Activated T-helper 2 cell treated with anti-CD3 and anti-CD28 coated beads, Interferon-gamma antibody, Interleukin-2, Interleukin-4, amounts not matched to agents 10 μg/mL and 5 μg/mL and 100 μg/mL, durations not matched to agents 14 hours and 24 hours and 36 hours (primary cell): ENCODE measurements around the gene OXNAD1. TPM values are rescaled to one million over a fixed set of nuclear protein-coding genes. Genes with fewer than 3 reads are reported as not detected.
A peak's percentile ranks its signal among the peaks of the same experiment; 100 is the strongest.

Experiments
- DNase-seq: peaks from one replicate; pipeline ENCODE4 v3.0.0; 2021; ENCODE audit warnings: low spot score
- H3K27ac Mint-ChIP-seq: one replicate; pipeline ENCODE4 v1.8.0; 2021; ENCODE audit warnings: mixed read lengths
- H3K27me3 Mint-ChIP-seq: one replicate; pipeline ENCODE4 v1.8.0; 2021; ENCODE audit warnings: low read depth, mixed read lengths
- H3K36me3 Mint-ChIP-seq: one replicate; pipeline ENCODE4 v1.8.0; 2021; ENCODE audit warnings: low read depth, mixed read lengths
- H3K4me1 Mint-ChIP-seq: one replicate; pipeline ENCODE4 v1.8.0; 2021; ENCODE audit warnings: low read depth, mixed read lengths
- H3K4me3 Mint-ChIP-seq: one replicate; pipeline ENCODE4 v1.8.0; 2021; ENCODE audit warnings: low read depth, mild to moderate bottlenecking, moderate library complexity, mixed read lengths
- H3K9me3 Mint-ChIP-seq: one replicate; pipeline ENCODE4 v1.8.0; 2021; ENCODE audit warnings: mixed read lengths
- intact Hi-C: fragments of 100-400 bp; cut with micrococcal nuclease; formaldehyde crosslinking; loops from one replicate; pipeline ENCODE4 v1.15.1; 2023
- total RNA-seq: library from RNA; stranded (reverse); gene quantifications from 2 replicates; pipeline ENCODE4 v1.2.3, GENCODE V29; 2022

The OXNAD1 gene
- total RNA-seq, 1 donor from 2014 or later, result 18.7 TPM

DNA sequence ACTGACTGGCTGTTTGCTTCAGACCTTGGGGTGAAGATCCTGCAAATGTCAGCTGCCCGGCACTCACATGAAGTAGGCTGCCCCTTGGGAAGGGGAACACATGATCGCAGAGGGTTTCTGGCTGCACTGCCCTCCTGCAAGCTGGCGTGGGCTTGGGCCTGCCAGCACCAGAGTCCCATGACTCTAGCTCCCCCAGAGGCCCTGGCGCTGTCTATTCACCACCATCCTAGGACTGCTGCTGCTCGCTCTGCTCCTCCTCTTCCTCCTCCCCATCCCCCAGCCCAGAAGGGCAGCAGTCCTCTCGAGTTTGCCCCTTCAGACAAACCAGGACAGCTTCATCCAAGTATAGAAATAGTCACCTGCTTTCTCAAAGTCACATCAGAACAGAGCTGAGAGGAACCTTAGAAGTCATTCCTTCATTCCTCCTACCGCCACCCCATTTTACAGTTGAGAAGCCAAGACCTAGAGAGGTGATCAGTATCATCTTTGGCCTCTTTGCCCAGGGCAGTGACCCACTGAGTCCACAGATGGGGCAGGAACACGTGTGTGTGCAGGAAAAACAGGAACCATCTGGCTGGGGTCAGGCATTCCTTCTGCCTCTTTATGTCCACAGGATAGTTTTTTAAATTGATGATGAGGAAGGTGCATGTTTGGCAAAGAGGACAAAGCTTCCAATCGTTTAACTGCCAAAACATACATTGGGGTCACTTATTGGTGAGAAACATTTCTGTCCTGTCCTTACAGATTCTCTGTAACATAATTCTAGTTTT lies 13.5 kb upstream of the OXNAD1 start:
- no peaks in the 10 kb centered on the region for H3K9me3 Mint-ChIP-seq
- no peaks in the 10 kb centered on the region for H3K36me3 Mint-ChIP-seq
- no peak for DNase-seq
- no peak overlapping the region for H3K4me3 Mint-ChIP-seq
- no peaks in the 10 kb centered on the region for H3K27me3 Mint-ChIP-seq
- no peak overlapping the region for H3K27ac Mint-ChIP-seq
- peaks cover 30% of the 10 kb centered on the region for H3K4me1 Mint-ChIP-seq
- intact Hi-C loops, result no loop called here

- DNase-seq, result no peak
- H3K27ac Mint-ChIP-seq, result no peak overlapping the region
- intact Hi-C loops, result no loop called here
- H3K4me1 Mint-ChIP-seq, result peaks cover 25% of the 10 kb centered on the region
- H3K27me3 Mint-ChIP-seq, result no peaks in the 10 kb centered on the region
- H3K36me3 Mint-ChIP-seq, result peaks cover 3% of the 10 kb centered on the region
- H3K4me3 Mint-ChIP-seq, result no peak overlapping the region
- no peaks in the 10 kb centered on the region for H3K9me3 Mint-ChIP-seq
These were observed 12.6 kb upstream of the OXNAD1 start for GRCh38 chr3:16252243-16252978.

- no peak overlapping the region for H3K27ac Mint-ChIP-seq
- H3K4me1 Mint-ChIP-seq, result peaks cover 22% of the 10 kb centered on the region
- H3K4me3 Mint-ChIP-seq, result no peak overlapping the region
- no peaks in the 10 kb centered on the region for H3K27me3 Mint-ChIP-seq
- intact Hi-C loops, result no loop called here
- no peak for DNase-seq
- no peaks in the 10 kb centered on the region for H3K9me3 Mint-ChIP-seq
- H3K36me3 Mint-ChIP-seq, result peaks cover 3% of the 10 kb centered on the region
These were observed 12.0 kb upstream of the OXNAD1 start for GRCh38 chr3:16252988-16253387.

- Mint-ChIP-seq H3K4me3 (no peak overlapping the region), H3K4me1 (peaks cover 20% of the 10 kb centered on the region), H3K9me3 (no peaks in the 10 kb centered on the region), H3K27me3 (no peaks in the 10 kb centered on the region), H3K36me3 (peaks cover 3% of the 10 kb centered on the region), H3K27ac (no peak overlapping the region)
- DNase-seq, result no peak
- intact Hi-C loops, result no loop called here
These were observed 11.4 kb upstream of the OXNAD1 start for GRCh38 chr3:16253601-16254000.

GRCh38 chr3:16254916-16255315 lies 10.1 kb upstream of the OXNAD1 start:
- Mint-ChIP-seq H3K9me3 (no peaks in the 10 kb centered on the region), H3K4me1 (peaks cover 20% of the 10 kb centered on the region), H3K27ac (peak overlapping the region; percentile 58), H3K27me3 (no peaks in the 10 kb centered on the region), H3K4me3 (peak overlapping the region; percentile 36), H3K36me3 (peaks cover 11% of the 10 kb centered on the region)
- intact Hi-C loops, result no loop called here
- no peak for DNase-seq

- intact Hi-C loops, result no loop called here
- H3K4me3 Mint-ChIP-seq, result peak overlapping the region; percentile 36
- H3K27me3 Mint-ChIP-seq, result no peaks in the 10 kb centered on the region
- H3K27ac Mint-ChIP-seq, result peak overlapping the region; percentile 58
- peaks cover 20% of the 10 kb centered on the region for H3K4me1 Mint-ChIP-seq
- H3K36me3 Mint-ChIP-seq, result peaks cover 13% of the 10 kb centered on the region
- no peaks in the 10 kb centered on the region for H3K9me3 Mint-ChIP-seq
- no peak for DNase-seq
These were observed 9.7 kb upstream of the OXNAD1 start for GRCh38 chr3:16255326-16255725.

DNA sequence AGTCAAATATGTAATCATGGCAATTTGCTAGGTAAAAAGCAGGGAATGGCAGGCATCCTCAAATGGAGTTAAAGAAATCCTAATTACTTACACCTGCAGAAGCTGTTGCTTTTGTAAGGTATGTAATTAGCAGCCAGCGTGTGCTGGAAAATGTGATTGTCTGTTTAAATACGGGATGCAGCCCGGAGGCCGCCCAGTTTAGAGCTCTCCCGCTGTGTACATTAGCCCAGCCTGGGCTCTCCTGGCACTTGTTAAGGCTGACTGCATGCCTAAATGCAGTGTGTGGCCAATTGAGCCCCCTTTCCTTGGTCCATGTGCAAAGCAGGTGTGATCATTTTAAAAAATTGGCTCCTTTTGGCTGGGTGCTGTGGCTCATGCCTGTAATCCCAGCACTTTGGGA lies 9.3 kb upstream of the OXNAD1 start:
- intact Hi-C loops, result no loop called here
- Mint-ChIP-seq H3K4me1 (peaks cover 20% of the 10 kb centered on the region), H3K27ac (no peak overlapping the region), H3K4me3 (no peak overlapping the region), H3K9me3 (no peaks in the 10 kb centered on the region), H3K27me3 (no peaks in the 10 kb centered on the region), H3K36me3 (peaks cover 13% of the 10 kb centered on the region)
- DNase-seq, result no peak

GRCh38 chr3:16257309-16257708 lies 7.7 kb upstream of the OXNAD1 start:
- intact Hi-C loops, result no loop called here
- H3K9me3 Mint-ChIP-seq, result no peaks in the 10 kb centered on the region
- H3K4me1 Mint-ChIP-seq, result peaks cover 20% of the 10 kb centered on the region
- H3K4me3 Mint-ChIP-seq, result no peak overlapping the region
- DNase-seq, result no peak
- H3K27me3 Mint-ChIP-seq, result no peaks in the 10 kb centered on the region
- no peak overlapping the region for H3K27ac Mint-ChIP-seq
- H3K36me3 Mint-ChIP-seq, result peaks cover 13% of the 10 kb centered on the region

DNA sequence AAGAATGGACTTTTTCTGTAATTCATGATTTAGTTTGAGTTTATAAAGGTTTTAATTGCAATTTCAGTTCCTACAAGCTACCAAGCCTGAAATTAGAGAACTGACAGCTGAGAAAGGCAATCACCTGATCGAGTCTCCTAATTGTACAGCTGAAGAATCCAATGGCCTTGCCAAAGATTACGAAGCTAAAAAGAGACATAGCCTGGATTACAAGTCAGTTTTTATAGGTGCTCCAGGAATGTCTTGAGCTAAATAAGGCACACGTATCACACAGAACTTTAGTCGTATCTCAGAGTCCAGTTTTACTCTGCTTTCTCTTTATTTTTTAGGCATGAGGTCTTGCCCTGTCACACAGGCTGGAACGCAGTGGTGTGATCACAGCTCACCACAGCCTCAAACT lies 6.8 kb upstream of the OXNAD1 start:
- no peak overlapping the region for H3K4me3 Mint-ChIP-seq
- intact Hi-C loops, result no loop called here
- H3K9me3 Mint-ChIP-seq, result no peaks in the 10 kb centered on the region
- H3K4me1 Mint-ChIP-seq, result peaks cover 20% of the 10 kb centered on the region
- peaks cover 13% of the 10 kb centered on the region for H3K36me3 Mint-ChIP-seq
- DNase-seq, result no peak
- no peak overlapping the region for H3K27ac Mint-ChIP-seq
- H3K27me3 Mint-ChIP-seq, result no peaks in the 10 kb centered on the region

- H3K36me3 Mint-ChIP-seq, result peaks cover 13% of the 10 kb centered on the region
- H3K4me3 Mint-ChIP-seq, result no peak overlapping the region
- H3K27me3 Mint-ChIP-seq, result no peaks in the 10 kb centered on the region
- DNase-seq, result no peak
- no peak overlapping the region for H3K27ac Mint-ChIP-seq
- peaks cover 19% of the 10 kb centered on the region for H3K4me1 Mint-ChIP-seq
- intact Hi-C loops, result no loop called here
- no peaks in the 10 kb centered on the region for H3K9me3 Mint-ChIP-seq
These were observed 6.1 kb upstream of the OXNAD1 start for GRCh38 chr3:16258866-16259265.

DNA sequence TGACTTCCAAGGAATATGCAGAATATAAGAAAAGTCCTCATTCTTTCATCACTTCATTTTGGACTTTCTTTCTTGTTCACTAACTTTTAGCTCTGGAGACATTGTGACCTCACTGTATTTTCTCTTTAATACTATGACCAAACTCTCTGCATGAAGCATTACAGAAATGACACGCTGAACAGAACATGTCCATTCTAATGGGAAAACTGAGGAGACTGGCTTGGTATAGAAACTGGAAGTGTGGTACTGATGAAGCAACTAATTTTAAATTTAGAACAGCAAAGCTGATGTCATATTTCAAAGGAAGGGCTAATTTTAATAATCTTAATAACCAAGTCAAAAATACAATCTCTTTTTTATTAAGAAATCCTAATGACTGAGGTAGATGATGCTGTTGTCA lies 5.0 kb upstream of the OXNAD1 start:
- H3K9me3 Mint-ChIP-seq, result no peaks in the 10 kb centered on the region
- peaks cover 11% of the 10 kb centered on the region for H3K4me1 Mint-ChIP-seq
- H3K4me3 Mint-ChIP-seq, result no peak overlapping the region
- H3K27me3 Mint-ChIP-seq, result no peaks in the 10 kb centered on the region
- intact Hi-C loops, result no loop called here
- H3K27ac Mint-ChIP-seq, result no peak overlapping the region
- DNase-seq, result no peak
- peaks cover 13% of the 10 kb centered on the region for H3K36me3 Mint-ChIP-seq

DNA sequence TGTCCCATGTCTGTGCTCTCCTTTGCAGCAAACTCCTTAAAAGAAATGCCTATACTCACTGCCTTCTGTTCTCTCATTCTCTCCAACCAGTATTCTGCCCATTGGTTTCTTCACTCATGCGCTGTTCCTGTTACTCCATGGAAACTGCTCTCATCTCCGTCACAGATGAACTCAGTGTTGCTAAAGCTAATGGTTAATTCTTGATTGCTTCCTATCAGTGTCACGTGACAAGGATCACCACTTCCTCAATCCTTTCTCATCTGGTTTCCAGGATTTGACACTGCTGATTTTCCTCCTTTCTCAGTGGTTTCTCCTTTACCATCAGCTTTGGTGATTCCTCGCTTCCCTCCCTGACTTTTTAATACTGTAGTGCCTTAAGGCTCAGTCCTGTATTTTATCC lies 2.8 kb upstream of the OXNAD1 start:
- H3K27me3 Mint-ChIP-seq, result no peaks in the 10 kb centered on the region
- no peaks in the 10 kb centered on the region for H3K9me3 Mint-ChIP-seq
- intact Hi-C loops, result no loop called here
- H3K36me3 Mint-ChIP-seq, result peaks cover 12% of the 10 kb centered on the region
- no peak for DNase-seq
- H3K4me1 Mint-ChIP-seq, result peaks cover 15% of the 10 kb centered on the region
- H3K27ac Mint-ChIP-seq, result no peak overlapping the region
- H3K4me3 Mint-ChIP-seq, result no peak overlapping the region

DNA sequence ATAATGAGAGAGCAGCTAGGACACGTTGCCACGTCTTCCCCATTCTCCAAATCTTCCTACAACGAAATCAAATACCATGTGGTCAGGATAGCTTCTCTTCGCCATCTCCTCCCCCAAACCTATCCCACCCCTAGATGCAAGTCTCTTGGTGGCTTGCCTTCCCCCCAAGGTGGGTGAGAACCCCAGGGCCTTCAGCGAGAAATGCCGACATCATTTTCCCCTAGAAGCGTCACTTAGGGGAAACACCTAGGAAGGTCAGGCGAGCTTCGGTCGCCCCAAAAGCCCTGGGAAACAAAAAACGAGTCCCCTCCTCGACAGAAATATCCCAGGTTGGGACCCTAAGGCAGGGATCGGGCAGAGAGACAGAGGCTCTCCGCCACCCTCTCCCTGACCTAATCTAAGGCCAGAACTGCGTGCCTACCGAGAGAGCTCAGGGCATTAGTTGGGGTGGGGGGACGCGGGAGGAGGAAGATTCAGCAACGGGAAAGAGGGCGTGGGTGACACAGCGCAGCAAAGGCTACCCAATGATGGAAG lies 771 bp upstream of the OXNAD1 start:
- Mint-ChIP-seq H3K27me3 (no peaks in the 10 kb centered on the region), H3K4me1 (peaks cover 20% of the 10 kb centered on the region), H3K9me3 (no peaks in the 10 kb centered on the region), H3K27ac (peak overlapping the region; percentile 95), H3K36me3 (peaks cover 6% of the 10 kb centered on the region), H3K4me3 (peak overlapping the region; percentile 96)
- intact Hi-C loops, result loop anchor here (2.0 kb wide), 3 partner anchors 45 to 333 kb away; partner anchors contain the start of gene RFTN1
- DNase-seq, result no peak
